ENCODE data around the gene TAB2.
A peak's percentile ranks its signal among the peaks of the same experiment; 100 is the strongest.

The TAB2 gene

GRCh38 chr6:149317644-149318571 lies at the start of gene TAB2:
TAB2 (plus strand) TSS chr6:149317712; CDS start chr6:149369998, 52,286 bp downstream.
- Mint-ChIP-seq H3K4me3 (peak within 1 kb of the TSS; percentile 86), H3K36me3 (ENCODE audit: low read depth) (peaks cover 11% of the 10 kb centered on the region), H3K27ac (peak within 1 kb of the TSS; percentile 89), H3K4me1 (ENCODE audit: low read depth) (peaks cover 33% of the 10 kb centered on the region), H3K27me3 (no peaks in the 10 kb centered on the region), H3K9me3 (no peaks in the 10 kb centered on the region)
- intact Hi-C loops (cut with micrococcal nuclease): loop anchor here (5.0 kb wide), 2 partner anchors 46 to 61 kb away; no protein-coding TSS in a partner anchor

- H3K27me3 Mint-ChIP-seq: no peaks in the 10 kb centered on the region
- H3K9me3 Mint-ChIP-seq: peaks cover 7% of the 10 kb centered on the region
- intact Hi-C loops (cut with micrococcal nuclease): no loop called here
- H3K27ac Mint-ChIP-seq: peak overlapping the region; percentile 63
- H3K4me1 Mint-ChIP-seq (ENCODE audit: low read depth): peaks cover 68% of the 10 kb centered on the region
- H3K4me3 Mint-ChIP-seq: no peak overlapping the region
- H3K36me3 Mint-ChIP-seq (ENCODE audit: low read depth): no peaks in the 10 kb centered on the region
Observed at GRCh38 chr6:149268146-149268545, 49.4 kb upstream of the TAB2 start.

GRCh38 chr6:149268768-149269167 lies 48.7 kb upstream of the TAB2 start:
- Mint-ChIP-seq H3K36me3 (ENCODE audit: low read depth) (no peaks in the 10 kb centered on the region), H3K4me1 (ENCODE audit: low read depth) (peaks cover 74% of the 10 kb centered on the region), H3K27ac (no peak overlapping the region), H3K9me3 (peaks cover 7% of the 10 kb centered on the region), H3K4me3 (no peak overlapping the region), H3K27me3 (no peaks in the 10 kb centered on the region)
- intact Hi-C loops (cut with micrococcal nuclease): no loop called here

GRCh38 chr6:149270616-149271015 lies 46.9 kb upstream of the TAB2 start:
- H3K27me3 Mint-ChIP-seq: no peaks in the 10 kb centered on the region
- H3K36me3 Mint-ChIP-seq (ENCODE audit: low read depth): no peaks in the 10 kb centered on the region
- H3K27ac Mint-ChIP-seq: peak overlapping the region; percentile 84
- peaks cover 7% of the 10 kb centered on the region for H3K9me3 Mint-ChIP-seq
- peaks cover 81% of the 10 kb centered on the region for H3K4me1 Mint-ChIP-seq (ENCODE audit: low read depth)
- intact Hi-C loops (cut with micrococcal nuclease): loop anchor here (5.0 to 10.0 kb wide), 3 partner anchors 33 to 56 kb away; partner anchors contain the start of gene TAB2
- H3K4me3 Mint-ChIP-seq: no peak overlapping the region

GRCh38 chr6:149271348-149272340 lies 45.9 kb upstream of the TAB2 start:
- Mint-ChIP-seq H3K27me3 (no peaks in the 10 kb centered on the region), H3K36me3 (ENCODE audit: low read depth) (no peaks in the 10 kb centered on the region), H3K4me1 (ENCODE audit: low read depth) (peaks cover 74% of the 10 kb centered on the region), H3K9me3 (peaks cover 7% of the 10 kb centered on the region), H3K27ac (peak overlapping the region; percentile 84), H3K4me3 (peak overlapping the region; percentile 50)
- intact Hi-C loops (cut with micrococcal nuclease): loop anchor here (5.0 to 10.0 kb wide), 3 partner anchors 34 to 57 kb away; partner anchors contain the start of gene TAB2

- no peaks in the 10 kb centered on the region for H3K27me3 Mint-ChIP-seq
- no peaks in the 10 kb centered on the region for H3K36me3 Mint-ChIP-seq (ENCODE audit: low read depth)
- H3K4me3 Mint-ChIP-seq: no peak overlapping the region
- H3K4me1 Mint-ChIP-seq (ENCODE audit: low read depth): peaks cover 61% of the 10 kb centered on the region
- intact Hi-C loops (cut with micrococcal nuclease): loop anchor here (5.0 to 10.0 kb wide), 3 partner anchors 36 to 59 kb away; partner anchors contain the start of gene TAB2
- peaks cover 7% of the 10 kb centered on the region for H3K9me3 Mint-ChIP-seq
- H3K27ac Mint-ChIP-seq: peak overlapping the region; percentile 72
Observed at GRCh38 chr6:149273318-149273717, 44.2 kb upstream of the TAB2 start.

GRCh38 chr6:149275621-149276020 lies 41.9 kb upstream of the TAB2 start:
- Mint-ChIP-seq H3K9me3 (peaks cover 7% of the 10 kb centered on the region), H3K27ac (no peak overlapping the region), H3K27me3 (no peaks in the 10 kb centered on the region), H3K4me3 (no peak overlapping the region), H3K4me1 (ENCODE audit: low read depth) (peaks cover 69% of the 10 kb centered on the region), H3K36me3 (ENCODE audit: low read depth) (no peaks in the 10 kb centered on the region)
- intact Hi-C loops (cut with micrococcal nuclease): loop anchor here (10.0 kb wide), 1 partner anchor 61 kb away; no protein-coding TSS in a partner anchor

- Mint-ChIP-seq H3K4me3 (no peak overlapping the region), H3K27me3 (no peaks in the 10 kb centered on the region), H3K36me3 (ENCODE audit: low read depth) (no peaks in the 10 kb centered on the region), H3K4me1 (ENCODE audit: low read depth) (peaks cover 49% of the 10 kb centered on the region), H3K27ac (no peak overlapping the region), H3K9me3 (peaks cover 2% of the 10 kb centered on the region)
- intact Hi-C loops (cut with micrococcal nuclease): loop anchor here (10.0 kb wide), 1 partner anchor 63 kb away; no protein-coding TSS in a partner anchor
Observed at GRCh38 chr6:149277621-149278020, 39.9 kb upstream of the TAB2 start.

- H3K27ac Mint-ChIP-seq: peak overlapping the region; percentile 12
- no peaks in the 10 kb centered on the region for H3K27me3 Mint-ChIP-seq
- H3K4me3 Mint-ChIP-seq: no peak overlapping the region
- intact Hi-C loops (cut with micrococcal nuclease): loop anchor here (10.0 kb wide), 1 partner anchor 64 kb away; no protein-coding TSS in a partner anchor
- no peaks in the 10 kb centered on the region for H3K36me3 Mint-ChIP-seq (ENCODE audit: low read depth)
- no peaks in the 10 kb centered on the region for H3K9me3 Mint-ChIP-seq
- peaks cover 35% of the 10 kb centered on the region for H3K4me1 Mint-ChIP-seq (ENCODE audit: low read depth)
Observed at GRCh38 chr6:149278997-149279396, 38.5 kb upstream of the TAB2 start.

- H3K27ac Mint-ChIP-seq: no peak overlapping the region
- no peaks in the 10 kb centered on the region for H3K9me3 Mint-ChIP-seq
- H3K4me3 Mint-ChIP-seq: no peak overlapping the region
- no peaks in the 10 kb centered on the region for H3K27me3 Mint-ChIP-seq
- intact Hi-C loops (cut with micrococcal nuclease): no loop called here
- H3K4me1 Mint-ChIP-seq (ENCODE audit: low read depth): peaks cover under 1% of the 10 kb centered on the region
- no peaks in the 10 kb centered on the region for H3K36me3 Mint-ChIP-seq (ENCODE audit: low read depth)
Observed at GRCh38 chr6:149284904-149285303, 32.6 kb upstream of the TAB2 start.

- intact Hi-C loops (cut with micrococcal nuclease): no loop called here
- no peaks in the 10 kb centered on the region for H3K9me3 Mint-ChIP-seq
- H3K36me3 Mint-ChIP-seq (ENCODE audit: low read depth): no peaks in the 10 kb centered on the region
- no peaks in the 10 kb centered on the region for H3K4me1 Mint-ChIP-seq (ENCODE audit: low read depth)
- H3K4me3 Mint-ChIP-seq: no peak overlapping the region
- H3K27ac Mint-ChIP-seq: no peak overlapping the region
- no peaks in the 10 kb centered on the region for H3K27me3 Mint-ChIP-seq
Observed at GRCh38 chr6:149285626-149286025, 31.9 kb upstream of the TAB2 start.

GRCh38 chr6:149286905-149287304 lies 30.6 kb upstream of the TAB2 start:
- intact Hi-C loops (cut with micrococcal nuclease): no loop called here

GRCh38 chr6:149289192-149289781 lies 28.2 kb upstream of the TAB2 start:
- H3K9me3 Mint-ChIP-seq: no peaks in the 10 kb centered on the region
- H3K4me3 Mint-ChIP-seq: no peak overlapping the region
- H3K4me1 Mint-ChIP-seq (ENCODE audit: low read depth): no peaks in the 10 kb centered on the region
- H3K36me3 Mint-ChIP-seq (ENCODE audit: low read depth): no peaks in the 10 kb centered on the region
- intact Hi-C loops (cut with micrococcal nuclease): no loop called here
- H3K27ac Mint-ChIP-seq: no peak overlapping the region
- H3K27me3 Mint-ChIP-seq: no peaks in the 10 kb centered on the region

More at GRCh38 chr6:149286905-149287304, 30.6 kb upstream of the TAB2 start:
- Mint-ChIP-seq H3K27me3 (no peaks in the 10 kb centered on the region), H3K4me3 (no peak overlapping the region), H3K27ac (no peak overlapping the region), H3K9me3 (no peaks in the 10 kb centered on the region), H3K36me3 (ENCODE audit: low read depth) (no peaks in the 10 kb centered on the region), H3K4me1 (ENCODE audit: low read depth) (no peaks in the 10 kb centered on the region)

Measured in dendritic cell treated with granulocyte-macrophage colony-stimulating factor and Interleukin-4, amounts not matched to agents 40 ng/mL and 50 ng/mL, for 4 days (primary cell).